HG02840 (cell line): Measurements from ENCODE around the gene PRKN.

Source experiments
- ATAC-seq: cut with Tn5 transposase; IDR thresholded peaks from one replicate; pipeline ENCODE4 v1.9.1; 2021; ENCODE audit warnings: mild to moderate bottlenecking, moderate library complexity, moderate number of reproducible peaks; ENCODE audit not compliant: unreplicated experiment, low FRiP score

PRKN gene

DNA sequence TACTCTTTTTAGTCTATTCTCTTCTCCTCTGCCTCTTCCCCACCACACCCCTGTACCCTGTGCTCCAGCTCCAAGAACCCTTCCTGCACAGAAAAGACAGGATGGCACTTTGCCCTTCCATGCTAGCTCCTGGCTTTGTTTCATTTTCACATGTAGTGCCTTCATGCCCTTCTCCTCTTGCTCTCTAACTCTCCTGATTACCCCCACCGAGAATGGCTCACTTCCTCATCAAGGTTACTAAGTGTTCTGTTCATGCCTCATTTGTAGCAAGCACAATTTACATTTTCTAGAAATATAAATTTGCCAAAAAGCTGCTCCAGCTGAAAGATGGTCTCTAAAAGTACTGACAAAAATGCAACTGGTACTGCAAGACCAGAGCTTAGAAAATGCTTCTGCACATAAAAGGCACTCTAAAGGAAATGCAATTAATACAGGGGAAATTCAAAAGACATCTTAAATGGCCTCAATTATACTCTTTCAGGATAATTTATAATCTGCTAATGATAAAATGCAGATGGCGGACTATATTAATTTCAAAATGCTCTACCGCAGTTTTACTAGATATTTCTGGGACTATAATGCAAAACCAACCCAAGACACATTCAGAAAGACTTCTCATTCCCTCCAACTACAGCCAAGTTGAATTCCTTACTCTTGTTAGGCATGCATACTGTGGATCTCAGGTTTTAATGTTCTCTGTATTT lies 570.2 kb downstream of the PRKN start:
- ATAC-seq = no peak

- no peak for ATAC-seq
Observed at GRCh38 chr6:162156146-162156545, 571.4 kb downstream of the PRKN start.

GRCh38 chr6:162154930-162155329 lies 572.6 kb downstream of the PRKN start:
- ATAC-seq = no peak

DNA sequence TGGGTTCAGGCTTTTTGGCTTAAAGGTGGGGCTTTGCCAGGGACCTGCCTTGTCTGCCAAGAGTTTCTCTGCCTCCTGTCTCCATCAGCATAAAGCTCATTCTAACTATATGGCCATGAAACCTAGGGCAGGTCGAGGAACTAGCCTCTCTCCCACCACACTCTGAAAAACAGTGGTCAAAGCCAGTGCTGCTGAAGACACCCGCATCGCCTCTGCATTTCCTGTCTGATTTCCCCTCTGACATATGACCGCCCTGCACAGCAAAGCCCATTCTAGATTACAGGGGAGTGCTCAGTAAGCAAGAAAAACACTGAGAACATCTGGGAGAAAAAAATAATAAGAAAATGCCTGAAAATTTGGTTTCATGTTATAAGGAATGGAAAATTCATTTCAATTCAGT lies 573.6 kb downstream of the PRKN start:
- no peak for ATAC-seq

GRCh38 chr6:162153120-162153519 lies 574.4 kb downstream of the PRKN start:
- no peak for ATAC-seq

DNA sequence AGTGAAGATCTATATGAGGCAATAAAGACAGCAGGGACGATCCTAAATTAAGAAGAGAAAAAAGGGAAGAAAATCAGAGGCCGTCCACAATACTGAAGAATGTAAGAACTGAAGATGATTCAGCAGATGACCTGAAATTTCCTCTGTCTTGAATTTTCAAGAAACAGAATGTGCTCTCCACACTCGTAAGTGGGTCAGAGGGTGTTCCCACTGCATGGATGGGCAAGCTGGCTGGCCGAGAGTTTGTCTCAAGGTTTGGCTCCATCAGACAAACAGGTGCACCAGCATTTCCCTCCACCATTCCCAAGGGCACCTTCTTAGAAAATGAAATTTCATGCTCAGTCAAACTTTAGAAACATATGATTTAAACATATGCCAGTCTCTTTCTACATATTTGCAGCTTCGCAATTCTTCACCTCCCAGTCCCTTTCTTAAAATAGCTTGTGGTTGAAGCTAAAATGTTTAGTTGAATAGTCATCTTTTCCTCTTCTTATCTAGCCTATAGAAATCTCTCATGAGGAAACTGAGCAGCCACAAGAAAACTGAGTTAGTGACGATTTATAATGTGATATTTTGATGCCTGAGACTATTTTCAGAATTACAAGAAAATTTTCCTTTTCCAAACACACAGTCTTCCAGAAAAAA lies 576.4 kb downstream of the PRKN start:
- no peak for ATAC-seq

DNA sequence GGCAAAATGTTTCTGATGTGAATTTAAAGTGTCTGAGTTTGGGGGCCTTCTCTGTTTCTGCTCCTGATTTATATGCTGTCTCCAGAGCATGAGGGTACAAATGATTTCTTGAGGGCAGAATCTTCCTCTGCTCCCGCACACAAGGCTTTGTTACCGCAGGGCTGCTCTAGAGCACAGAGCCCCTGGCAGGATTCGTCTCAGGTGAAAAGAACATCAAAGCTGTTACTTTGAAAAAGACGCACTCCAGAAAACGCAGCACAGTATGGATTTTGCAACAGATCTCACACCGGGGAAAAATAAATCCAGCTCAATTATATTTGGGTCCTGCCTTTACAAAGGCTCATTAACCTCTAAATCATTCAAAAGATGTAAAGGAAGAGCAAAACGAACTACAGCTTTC lies 577.3 kb downstream of the PRKN start:
- ATAC-seq = no peak

DNA sequence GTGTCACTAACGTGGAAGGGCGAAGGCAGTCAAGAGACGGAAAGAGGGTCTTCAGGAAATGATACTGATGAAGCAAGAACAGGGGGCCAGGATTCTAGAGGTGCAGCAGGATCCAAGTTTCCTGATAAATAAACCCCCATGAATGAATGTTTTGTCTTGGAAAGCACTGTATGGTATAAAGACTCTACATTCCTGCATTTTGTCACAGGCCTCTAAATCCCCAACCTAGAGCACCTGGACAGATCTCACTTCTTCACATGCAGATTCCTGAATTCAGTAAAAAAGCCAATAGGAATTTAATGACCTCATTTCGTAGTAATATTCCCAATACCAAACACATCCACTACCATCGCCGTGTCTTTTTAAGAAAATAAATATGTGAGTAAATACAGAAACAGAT lies 577.8 kb downstream of the PRKN start:
- ATAC-seq = no peak

- ATAC-seq = no peak
Observed at GRCh38 chr6:162147805-162148204, 579.8 kb downstream of the PRKN start.

DNA sequence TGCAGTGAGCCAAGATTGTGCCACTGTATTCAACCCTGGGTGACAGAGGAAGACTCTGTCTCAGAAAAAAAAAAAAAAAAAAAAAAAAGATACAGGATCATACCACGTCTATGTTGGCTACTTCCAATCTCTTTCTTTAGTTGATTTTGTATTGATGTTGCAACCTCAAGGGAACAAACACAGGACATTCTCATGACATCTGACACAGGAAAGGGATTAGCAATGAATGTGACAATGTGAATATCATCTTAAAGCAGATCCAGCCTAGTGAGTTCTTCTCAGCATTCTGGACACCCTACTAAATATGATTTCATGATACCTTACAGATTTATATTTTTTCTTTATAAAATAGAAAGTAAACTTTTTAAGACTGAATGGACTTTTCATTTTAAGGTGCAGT lies 580.3 kb downstream of the PRKN start:
- ATAC-seq = no peak

- no peak for ATAC-seq
Observed at GRCh38 chr6:162140251-162140852, 587.2 kb downstream of the PRKN start.

- no peak for ATAC-seq
Observed at GRCh38 chr6:162125659-162126058, 601.9 kb downstream of the PRKN start.

GRCh38 chr6:162124710-162125435 lies 602.7 kb downstream of the PRKN start:
- no peak for ATAC-seq

DNA sequence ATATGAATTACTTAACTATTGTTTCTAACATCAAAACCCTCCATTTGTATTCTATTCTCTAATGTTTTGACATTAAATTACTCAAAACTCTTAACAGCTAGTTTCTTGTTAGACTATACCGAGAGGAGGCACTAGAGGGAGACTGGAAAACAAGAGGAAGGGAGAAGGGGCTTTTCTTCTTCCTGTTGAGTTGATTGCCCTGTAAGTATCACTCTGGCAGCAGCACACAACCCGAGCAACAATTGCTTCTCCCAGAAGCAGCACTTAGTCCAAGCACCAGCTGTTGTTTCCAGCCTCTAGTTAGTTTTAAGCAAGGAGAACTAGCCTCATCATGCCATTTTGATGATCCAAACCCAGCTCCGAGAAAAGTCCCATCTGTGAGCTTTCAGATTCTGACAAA lies 603.8 kb downstream of the PRKN start:
- no peak for ATAC-seq

DNA sequence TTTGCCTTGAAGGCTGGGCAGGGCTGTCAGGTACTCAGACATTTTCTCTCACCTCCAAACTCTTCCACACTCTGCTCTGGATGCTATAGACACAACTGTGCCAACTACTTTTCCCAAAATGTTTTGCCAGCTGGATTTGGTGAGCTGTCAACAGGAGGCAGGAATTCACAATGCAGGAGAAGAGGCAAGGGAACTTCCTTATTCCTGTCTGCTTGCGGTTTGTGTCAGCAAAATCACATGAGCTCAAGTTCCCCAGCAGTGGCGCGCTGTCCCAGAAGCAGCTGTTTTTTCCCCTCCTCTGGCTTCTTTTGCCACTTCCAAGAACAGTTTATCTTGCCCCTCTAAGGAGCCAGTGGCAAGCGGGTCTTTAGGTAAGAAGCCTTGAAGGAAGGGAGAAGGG lies 608.2 kb downstream of the PRKN start:
- ATAC-seq = no peak

- ATAC-seq = no peak
Observed at GRCh38 chr6:162118706-162119105, 608.9 kb downstream of the PRKN start.

DNA sequence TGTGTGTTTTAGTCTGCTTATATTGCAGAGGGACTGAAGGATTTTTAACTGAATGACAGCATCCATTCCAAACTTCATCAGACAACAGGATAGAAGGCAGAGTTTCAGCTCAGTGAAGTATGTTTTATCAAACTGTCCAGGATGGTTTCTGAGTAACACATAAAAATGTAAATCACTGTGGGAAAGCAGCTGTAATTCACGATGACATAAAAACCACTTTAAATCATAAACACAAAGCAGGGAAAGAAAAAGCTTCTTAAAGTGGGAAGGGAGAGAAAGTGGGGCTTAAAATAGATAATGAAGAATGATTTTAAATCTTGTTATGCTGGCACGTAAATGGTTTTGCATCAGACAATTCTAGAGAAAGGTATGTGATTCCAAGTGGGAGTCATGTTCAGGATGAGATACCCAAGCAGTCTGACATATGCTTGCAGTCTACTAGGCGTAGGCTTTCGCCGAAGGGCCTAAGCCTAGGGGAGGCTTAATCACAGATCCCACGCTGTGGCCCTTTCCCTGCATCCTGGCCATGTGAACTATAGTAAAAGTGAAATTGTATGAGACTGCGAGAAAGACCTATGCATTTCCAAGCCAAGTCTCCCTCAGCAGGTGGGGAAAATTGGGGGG lies 610.6 kb downstream of the PRKN start:
- ATAC-seq = no peak

DNA sequence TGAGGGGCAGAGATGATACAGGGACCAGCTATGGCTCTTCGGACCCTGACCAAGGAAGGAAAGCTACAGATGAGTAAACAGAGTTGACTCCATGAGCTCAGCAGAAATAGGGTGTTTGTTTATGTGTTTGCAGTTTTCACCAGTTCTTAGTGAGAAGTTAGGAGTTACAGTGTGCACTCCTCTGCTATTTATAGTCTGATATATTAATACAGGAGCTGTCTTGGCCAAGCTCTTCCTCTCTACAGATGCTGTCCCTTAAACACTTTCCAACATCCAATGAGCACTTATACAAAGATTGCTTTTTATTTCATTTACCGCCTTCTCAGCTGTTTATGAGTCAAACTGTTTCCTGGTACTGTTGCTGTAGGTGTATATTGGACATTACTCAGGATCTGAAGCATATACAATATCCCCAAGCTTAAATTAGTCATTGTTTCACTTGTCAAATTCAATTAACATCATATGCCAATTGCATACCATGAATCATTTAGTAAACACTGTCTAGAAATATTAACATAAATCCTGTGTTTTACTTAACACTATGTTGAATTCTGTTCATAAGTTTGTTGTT lies 618.0 kb downstream of the PRKN start:
- no peak for ATAC-seq

- ATAC-seq = no peak
Observed at GRCh38 chr6:162108041-162108440, 619.5 kb downstream of the PRKN start.

DNA sequence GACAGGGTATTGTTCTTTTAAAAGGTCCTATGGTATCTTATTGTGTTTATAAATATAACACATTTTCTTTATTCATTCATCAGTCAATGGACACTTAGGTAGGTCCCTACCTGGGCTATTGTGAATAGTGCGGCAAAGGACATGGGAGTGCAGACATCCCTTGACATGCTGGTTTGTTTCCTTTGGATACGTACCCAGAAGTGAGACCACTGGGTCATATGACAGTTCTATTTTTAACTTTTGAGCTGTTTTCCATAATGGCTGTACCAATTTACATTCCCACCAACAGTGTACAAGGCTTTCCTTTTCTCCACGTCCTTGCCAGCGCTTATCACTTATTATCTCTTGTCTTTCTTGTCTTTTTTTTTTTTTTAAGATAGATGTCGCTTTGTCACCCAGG lies 627.5 kb downstream of the PRKN start:
- ATAC-seq = no peak

DNA sequence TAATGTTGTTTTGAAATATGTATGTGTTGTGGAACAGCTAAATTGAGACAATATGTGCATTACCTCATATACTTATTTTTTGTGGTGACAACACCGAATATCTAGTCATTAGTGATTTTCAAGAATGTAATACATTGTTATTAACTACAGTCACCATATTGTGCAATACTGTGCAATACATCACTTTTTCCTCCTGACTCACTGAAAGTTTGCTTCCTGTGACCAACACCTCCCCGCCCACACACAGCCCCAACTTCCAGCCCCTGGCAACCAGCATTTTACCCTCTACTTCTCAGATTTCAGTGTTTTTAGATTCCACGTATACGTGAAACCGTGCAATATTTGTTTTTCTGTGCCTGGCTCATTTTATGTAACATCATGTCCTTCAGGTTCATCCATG lies 627.9 kb downstream of the PRKN start:
- no peak for ATAC-seq
